Activated effector memory CD4-positive, alpha-beta T cell treated with anti-CD3 and anti-CD28 coated beads, Interleukin-2, amount 50 U/mL, for 16 hours (primary cell): ENCODE data around the gene SCN3B.

Experiments
- DNase-seq: peaks from one replicate; pipeline ENCODE4 v3.0.0-alpha.2; 2020

Gene SCN3B

DNA sequence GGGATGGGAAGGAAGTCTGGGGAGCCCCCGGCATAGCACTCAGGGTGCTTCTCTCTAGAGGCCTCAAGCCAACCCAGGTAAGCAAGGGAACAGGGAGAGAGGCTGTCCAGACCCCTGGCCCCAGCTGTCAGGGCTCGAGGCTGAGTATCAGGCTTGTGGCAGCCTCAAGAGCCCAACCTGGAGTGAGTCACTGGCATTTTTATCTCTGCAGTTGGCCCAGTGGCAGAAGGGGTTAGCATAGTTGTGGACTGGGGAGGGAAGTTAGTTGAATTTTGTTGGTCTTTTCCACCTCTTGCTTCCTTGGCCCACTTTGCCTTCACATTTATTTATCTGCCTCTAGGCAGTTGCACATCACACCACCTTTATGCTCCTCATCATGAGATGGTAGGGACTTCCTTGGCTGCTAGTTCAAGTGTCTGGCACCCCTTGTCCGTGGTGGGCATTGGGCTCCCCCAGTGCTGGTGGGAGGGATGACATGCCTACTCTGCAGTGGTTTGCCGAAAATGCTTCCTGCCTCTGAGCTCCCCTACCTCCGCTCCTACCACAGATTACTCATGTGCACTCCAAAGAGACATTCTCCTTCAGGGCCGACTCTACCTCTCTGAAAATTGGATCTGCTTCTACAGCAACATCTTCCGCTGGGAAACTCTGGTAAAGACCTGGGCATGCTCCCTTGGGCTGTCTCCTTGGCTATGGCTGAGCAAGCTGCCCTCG lies 60.1 kb downstream of the SCN3B start:
- no peak for DNase-seq

DNA sequence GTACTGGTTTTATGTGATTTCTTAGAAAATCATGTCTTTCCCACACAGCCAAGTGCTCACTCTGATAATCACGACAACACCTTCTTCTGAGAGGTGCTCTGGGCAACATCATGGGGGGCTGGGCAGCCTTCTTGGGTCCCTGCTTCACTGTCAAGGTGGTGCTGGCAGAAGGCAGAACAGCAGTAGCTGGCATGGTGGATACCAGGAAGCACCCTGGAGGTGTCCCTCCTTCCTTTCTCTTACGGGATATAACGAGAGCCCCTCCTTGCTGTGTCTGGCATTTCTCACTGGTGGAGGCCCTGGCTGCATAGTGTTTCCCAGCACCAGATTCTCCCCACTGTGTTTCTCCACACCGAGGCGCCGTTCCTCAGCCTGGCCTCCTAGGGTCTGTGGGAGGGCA lies 60.9 kb downstream of the SCN3B start:
- no peak for DNase-seq

DNA sequence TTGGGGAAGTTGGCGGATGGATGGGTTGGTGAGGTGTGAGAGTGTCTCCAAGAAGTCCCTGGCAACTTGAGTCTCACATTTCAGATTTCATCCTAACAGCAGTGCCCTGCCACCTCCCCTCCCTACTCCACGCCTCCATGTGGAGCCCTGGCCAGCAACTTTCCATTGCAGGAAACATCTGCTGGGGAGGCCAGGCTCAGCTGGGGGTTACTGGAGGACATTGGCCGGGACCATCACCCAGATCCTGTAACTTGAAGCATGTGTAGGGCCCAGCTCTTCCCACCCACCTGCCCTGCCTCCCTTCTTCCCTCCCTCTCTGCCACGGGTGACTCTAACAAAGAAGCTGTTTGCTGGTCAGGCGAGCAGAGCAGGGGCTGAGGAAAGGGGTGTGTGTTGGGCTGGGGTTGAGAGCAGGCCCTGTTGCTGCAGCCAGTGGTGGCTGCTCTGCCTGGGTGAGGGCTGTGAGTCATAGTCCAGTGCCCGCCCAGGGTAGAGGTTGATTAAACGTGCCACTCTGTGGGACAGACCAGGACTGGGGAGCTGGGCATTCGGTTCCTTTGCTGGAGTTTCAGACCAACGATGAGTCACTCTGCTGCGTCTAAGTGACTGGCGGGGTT lies 64.0 kb downstream of the SCN3B start:
- DNase-seq, result no peak

DNA sequence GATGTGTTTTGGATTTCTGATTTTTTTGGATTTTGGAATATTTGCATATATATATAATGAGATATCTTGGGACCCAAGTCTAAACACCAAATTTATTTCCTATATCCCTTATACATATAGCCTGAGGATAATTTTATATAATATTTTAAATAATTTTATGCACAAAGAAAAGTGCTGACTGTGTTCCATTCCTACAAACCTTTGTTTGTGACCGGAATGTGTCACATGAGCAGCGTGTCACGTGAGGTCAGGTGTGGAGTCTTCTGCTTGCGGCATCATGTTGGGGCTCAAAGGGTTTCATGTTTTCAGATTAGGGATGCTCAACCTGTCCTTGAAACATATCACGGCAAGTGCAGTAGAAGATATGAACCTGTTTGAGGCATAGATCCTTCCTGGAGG lies 65.6 kb downstream of the SCN3B start:
- no peak for DNase-seq

DNA sequence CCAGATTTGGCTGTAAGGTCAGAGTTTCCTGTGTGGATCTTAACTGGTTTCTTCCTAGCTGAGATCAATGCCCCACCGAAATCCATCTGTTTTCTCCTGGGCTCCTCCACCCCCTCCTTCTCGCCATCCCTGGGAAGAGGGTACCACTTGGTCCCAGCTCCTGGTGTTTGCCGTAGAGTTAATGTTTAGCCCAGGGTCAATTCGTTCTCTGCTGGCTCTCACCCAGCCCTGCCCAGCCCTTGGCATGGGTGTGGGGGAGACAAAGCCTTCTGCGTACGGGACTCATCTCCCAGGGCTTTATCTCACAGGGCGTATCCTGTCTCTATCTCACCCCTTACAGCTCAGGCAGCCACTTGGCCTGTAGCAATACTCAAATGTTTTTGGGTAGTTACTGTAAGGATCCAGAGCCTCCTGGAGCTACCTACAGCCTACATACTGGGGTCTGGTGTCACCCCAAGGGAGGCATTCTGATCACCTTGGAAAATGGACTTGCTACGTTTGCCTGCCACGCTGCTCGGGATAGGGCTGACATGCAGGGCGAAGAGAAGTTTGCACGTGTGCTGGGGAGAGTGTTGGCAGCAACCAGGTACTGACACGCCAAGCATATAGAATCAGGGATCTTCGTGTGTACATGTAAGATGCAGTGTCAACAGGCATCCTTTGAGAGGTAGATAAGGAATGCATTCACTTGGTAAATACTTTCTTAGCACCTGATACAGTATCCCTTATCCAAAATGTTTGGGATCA lies 66.1 kb downstream of the SCN3B start:
- DNase-seq, result no peak

GRCh38 chr11:123587559-123587958 lies 66.9 kb downstream of the SCN3B start:
- DNase-seq, result no peak

- DNase-seq, result no peak
Observed at GRCh38 chr11:123587044-123587443, 67.4 kb downstream of the SCN3B start.

- no peak for DNase-seq
Observed at GRCh38 chr11:123586568-123586967, 67.9 kb downstream of the SCN3B start.

- no peak for DNase-seq
Observed at GRCh38 chr11:123585706-123586105, 68.7 kb downstream of the SCN3B start.

DNA sequence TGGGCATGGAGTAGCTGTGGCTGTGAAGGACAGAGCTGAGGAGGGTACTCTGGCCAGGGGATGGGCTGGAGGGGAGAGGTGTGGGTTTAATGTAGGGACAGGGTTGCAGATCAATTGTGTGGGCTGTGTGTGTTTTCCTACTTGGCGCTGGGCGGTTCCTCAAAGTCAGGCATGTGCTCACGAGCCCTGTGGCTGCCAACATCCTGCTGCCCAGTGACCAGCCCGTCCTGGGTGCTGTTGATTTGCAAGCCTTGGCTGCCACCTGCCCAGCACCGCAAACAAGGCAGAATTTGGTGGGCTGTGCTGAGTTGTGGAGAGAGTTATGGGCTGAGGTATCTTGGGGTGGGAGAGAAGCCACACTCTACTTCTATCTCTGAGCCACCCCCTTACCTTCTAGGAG lies 69.2 kb downstream of the SCN3B start:
- DNase-seq, result no peak

GRCh38 chr11:123584737-123585136 lies 69.7 kb downstream of the SCN3B start:
- no peak for DNase-seq

DNA sequence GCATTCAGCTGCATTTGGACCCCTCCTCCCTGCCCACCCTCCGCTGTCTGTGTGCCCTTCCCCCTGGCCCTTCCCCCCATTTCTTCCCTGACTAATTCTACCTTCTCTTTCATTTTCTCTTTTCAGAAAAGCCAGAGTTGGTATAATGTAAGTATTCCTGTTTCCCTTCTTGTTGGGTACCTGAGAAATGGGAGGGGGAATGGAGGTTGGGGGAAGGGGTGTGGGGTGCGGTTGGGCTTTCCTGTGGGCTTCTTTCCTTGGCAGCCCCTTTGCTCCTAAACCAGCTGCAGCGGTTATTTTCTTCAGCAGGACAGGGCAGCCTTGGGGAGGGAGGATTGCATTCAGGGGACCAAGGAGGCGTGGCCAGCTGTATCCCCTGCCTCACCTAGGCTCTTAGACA lies 70.2 kb downstream of the SCN3B start:
- DNase-seq, result no peak

DNA sequence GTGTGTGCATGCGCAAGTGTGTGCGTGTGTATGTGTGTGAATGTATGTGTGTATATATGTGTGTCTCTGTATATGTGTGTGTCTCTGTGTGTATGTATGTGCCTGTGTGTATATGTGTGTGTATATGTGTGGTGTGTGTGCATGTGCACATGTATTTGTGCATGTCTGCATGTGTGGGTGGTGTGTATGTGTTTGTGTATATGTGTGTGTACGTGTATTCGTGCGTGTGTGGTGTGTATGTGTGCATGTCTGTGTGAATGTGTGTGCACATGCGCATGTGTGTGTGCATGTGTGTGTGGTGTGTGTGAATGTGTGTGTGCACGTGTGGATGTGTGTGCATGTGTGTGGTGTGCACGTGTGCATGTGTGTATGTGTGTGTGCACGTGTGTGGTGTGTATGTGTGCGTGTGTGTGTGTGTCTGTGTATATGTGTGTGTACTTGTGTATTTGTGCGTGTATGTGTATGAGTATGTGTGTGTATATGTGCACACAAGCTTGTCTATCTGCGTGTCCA lies 71.4 kb downstream of the SCN3B start:
- no peak for DNase-seq

- DNase-seq, result no peak
Observed at GRCh38 chr11:123581651-123582399, 72.6 kb downstream of the SCN3B start.

DNA sequence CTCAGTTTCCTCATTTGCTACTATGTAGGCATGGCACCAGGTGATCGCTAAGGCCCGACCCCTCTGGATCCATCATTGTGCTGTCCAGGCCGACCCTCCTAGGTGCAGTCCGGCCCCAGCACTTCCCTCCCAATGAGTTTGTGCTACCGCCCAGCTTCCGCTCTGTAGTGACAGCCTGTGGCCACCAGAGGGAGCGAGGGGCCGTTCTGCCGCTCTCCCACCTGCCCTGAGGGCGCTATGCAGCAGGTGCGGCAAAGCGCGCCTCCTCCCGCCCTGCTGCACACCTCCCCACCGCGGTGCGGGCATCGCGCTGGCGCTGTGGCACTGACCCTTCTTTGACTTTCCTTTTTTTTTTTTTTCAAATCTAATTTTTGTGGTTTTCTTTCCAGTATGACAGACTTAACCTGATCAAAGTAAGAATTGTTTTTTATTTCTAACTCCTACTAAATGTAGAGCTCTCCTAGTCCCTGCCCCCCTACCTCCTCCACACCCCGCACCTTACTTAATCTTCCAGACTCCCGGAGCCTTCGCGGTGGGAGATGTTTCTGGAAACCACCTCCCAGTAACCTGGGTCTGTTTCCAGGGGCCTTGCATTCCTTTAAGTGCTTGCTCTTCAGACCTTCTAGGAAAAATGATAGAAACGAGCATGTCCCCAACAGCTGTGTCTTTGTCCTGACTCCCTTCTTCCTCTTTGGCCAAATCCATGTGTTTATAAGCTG lies 73.7 kb downstream of the SCN3B start:
- DNase-seq, result peak; percentile 86

DNA sequence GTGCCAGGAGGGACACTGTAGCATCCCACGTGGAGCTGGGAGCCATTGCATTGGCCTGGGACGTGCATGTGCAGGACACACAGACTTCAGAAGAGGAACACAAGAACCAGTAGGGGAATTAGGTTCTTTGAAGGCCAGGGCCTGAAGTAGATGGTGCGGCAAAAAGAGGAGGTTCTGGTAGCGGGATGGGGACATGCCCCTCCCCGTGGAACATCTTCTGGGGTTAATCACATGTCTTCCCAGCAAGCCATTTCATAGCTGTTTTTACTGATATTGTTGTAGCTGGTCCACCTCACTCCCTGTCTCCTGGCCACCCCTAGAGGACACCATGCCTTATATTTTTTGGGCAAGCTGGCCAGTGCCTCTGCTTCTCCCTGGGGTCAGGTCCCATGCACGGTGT lies 74.3 kb downstream of the SCN3B start:
- no peak for DNase-seq

DNA sequence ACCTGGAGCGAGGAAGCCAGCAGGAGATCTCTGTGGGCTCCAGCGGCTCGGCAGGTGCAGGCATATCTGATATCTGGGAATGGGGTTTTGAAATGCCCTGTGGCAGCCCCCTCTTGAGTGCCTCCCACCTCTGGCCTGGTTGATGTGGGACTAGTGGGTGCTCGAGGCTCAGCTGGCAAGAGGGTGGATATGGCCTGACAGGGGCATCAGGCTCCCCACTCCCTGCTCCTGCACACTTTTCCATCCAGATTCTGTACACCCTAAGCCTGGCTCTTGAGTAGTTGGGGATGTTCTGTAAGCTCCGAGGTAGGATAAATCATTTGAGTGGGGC lies 75.0 kb downstream of the SCN3B start:
- no peak for DNase-seq
